ENCODE measurements around the gene OSBPL6. TPM values are rescaled to one million over a fixed set of nuclear protein-coding genes. Genes with fewer than 3 reads are reported as not detected.
A peak's percentile ranks its signal among the peaks of the same experiment; 100 is the strongest.
"Not testable (repeated sequence)": the region's sequence is repeated elsewhere in the genome, so short reads cannot be mapped to it uniquely, and the experiment has no call there.

OSBPL6 gene
- total RNA-seq, 4 donors from 2014 or later = 1.8 to 6.1 (median 3.4) TPM

DNA sequence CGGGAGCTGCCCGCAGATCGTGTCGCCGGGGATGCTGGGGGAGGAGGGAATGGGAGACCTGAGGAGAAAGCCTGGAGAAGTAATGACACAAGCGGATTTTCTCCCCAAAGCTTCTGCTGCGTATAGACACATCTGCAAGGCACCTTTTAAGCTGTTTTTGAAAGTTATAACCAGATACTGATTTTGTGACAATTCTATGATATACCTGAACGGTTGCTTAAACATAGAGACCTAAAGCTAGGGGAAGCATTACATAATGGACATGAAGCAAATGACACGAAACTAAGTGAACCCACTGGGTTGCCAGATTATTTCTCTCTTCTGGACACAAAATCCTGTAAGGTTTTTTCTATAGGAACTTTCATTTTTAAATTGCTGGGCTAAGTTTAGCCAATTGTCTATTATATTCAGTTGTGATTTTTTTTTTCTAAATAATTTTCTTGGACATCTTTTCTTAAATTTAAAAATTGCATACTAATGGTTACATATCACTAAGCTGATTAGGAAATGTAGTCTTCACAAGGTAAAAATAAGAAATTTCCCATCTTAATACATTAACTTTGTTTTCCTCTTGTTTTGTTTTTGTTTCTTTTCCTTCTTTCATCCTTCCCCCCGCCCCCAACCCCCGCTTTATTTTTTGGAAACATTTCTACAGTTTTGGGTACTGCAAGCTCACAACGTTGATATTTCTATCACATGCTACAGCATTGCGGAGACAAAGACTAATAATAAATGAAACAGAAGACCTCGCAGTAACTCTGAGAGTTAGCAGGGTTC lies 1.3 kb downstream of the OSBPL6 start:
- intact Hi-C loops (cut with DNase I) = no loop called here
- 32 to 35% methylated on average over 9 of the region's 14 CpGs for WGBS, 2 donors
- DNase-seq = no peak
- Histone ChIP-seq H3K4me3 (peak overlapping the region; percentile 71 to 96 (median 76)), H3K36me3 (no peaks in the 10 kb centered on the region), H3K4me1 (peaks cover 0 to 27% (median 4%) of the 10 kb centered on the region in 3 donors), H3K27me3 (peaks cover 0 to 4% (median 0%) of the 10 kb centered on the region in 4 donors), H3K27ac (peak overlapping the region; percentile 78 to 98 (median 93)), H3K9me3 (no peaks in the 10 kb centered on the region)
- TF ChIP-seq, protein P1, sequence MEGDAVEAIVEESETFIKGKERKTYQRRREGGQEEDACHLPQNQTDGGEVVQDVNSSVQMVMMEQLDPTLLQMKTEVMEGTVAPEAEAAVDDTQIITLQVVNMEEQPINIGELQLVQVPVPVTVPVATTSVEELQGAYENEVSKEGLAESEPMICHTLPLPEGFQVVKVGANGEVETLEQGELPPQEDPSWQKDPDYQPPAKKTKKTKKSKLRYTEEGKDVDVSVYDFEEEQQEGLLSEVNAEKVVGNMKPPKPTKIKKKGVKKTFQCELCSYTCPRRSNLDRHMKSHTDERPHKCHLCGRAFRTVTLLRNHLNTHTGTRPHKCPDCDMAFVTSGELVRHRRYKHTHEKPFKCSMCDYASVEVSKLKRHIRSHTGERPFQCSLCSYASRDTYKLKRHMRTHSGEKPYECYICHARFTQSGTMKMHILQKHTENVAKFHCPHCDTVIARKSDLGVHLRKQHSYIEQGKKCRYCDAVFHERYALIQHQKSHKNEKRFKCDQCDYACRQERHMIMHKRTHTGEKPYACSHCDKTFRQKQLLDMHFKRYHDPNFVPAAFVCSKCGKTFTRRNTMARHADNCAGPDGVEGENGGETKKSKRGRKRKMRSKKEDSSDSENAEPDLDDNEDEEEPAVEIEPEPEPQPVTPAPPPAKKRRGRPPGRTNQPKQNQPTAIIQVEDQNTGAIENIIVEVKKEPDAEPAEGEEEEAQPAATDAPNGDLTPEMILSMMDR (IDR thresholded peaks at IDR 0.05) = no peak
- no peak for TF ChIP-seq POLR2A (IDR thresholded peaks at IDR 0.05)

GRCh38 chr2:178197791-178198190 lies 3.5 kb downstream of the OSBPL6 start:
- no peak for TF ChIP-seq POLR2A (IDR thresholded peaks at IDR 0.05)
- TF ChIP-seq, protein P1 (IDR thresholded peaks at IDR 0.05) = no peak
- Histone ChIP-seq H3K9me3 (no peaks in the 10 kb centered on the region), H3K27ac (no peak overlapping the region), H3K4me1 (peaks cover 0 to 23% (median 4%) of the 10 kb centered on the region in 3 donors), H3K4me3 (no peak overlapping the region), H3K27me3 (peaks cover 0 to 4% (median 0%) of the 10 kb centered on the region in 4 donors), H3K36me3 (no peaks in the 10 kb centered on the region)
- no peak for DNase-seq
- intact Hi-C loops (cut with DNase I) = no loop called here
- WGBS, 2 donors = 72 to 89% methylated on average over 1 of the region's 1 CpG

DNA sequence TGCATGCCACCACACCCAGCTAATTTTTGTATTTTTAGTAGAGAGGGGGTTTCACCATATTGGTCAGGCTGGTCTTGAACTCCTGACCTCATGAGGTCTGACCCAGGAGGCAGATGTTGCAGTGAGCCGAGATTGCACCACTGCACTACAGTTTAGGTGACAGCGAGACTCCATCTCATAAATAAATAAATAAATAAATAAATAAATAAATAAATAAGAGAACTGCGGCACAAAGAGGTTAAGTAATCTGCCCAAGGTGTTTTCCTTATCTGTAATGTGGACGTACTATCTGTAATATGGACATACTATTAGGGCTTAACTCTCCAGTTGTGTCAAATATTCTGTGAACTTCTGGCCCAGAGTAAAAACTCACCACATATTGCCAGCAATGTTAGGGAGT lies 4.1 kb downstream of the OSBPL6 start:
- H3K4me1 ChIP-seq = peaks cover 0 to 17% (median 0%) of the 10 kb centered on the region in 3 donors
- DNase-seq; H3K9me3 ChIP-seq; H3K27ac ChIP-seq; H3K36me3 ChIP-seq; intact Hi-C loops (cut with DNase I); H3K27me3 ChIP-seq; H3K4me3 ChIP-seq: not testable (repeated sequence)
- WGBS, 2 donors = 93% methylated on average over 4 of the region's 4 CpGs

- Histone ChIP-seq H3K27me3 (no peaks in the 10 kb centered on the region), H3K9me3 (no peaks in the 10 kb centered on the region), H3K4me1 (peaks cover 0 to 11% (median 0%) of the 10 kb centered on the region in 3 donors), H3K36me3 (no peaks in the 10 kb centered on the region), H3K4me3 (no peak overlapping the region), H3K27ac (no peak overlapping the region)
- intact Hi-C loops (cut with DNase I) = no loop called here
- TF ChIP-seq POLR2A (IDR thresholded peaks at IDR 0.05) = no peak
- TF ChIP-seq, protein P1 (IDR thresholded peaks at IDR 0.05) = no peak
- 71 to 86% methylated on average over 1 of the region's 1 CpG for WGBS, 2 donors
- no peak for DNase-seq
Observed at GRCh38 chr2:178199334-178199733, 5.0 kb downstream of the OSBPL6 start.

- Histone ChIP-seq H3K27ac (no peak overlapping the region), H3K4me3 (no peak overlapping the region), H3K27me3 (no peaks in the 10 kb centered on the region), H3K36me3 (no peaks in the 10 kb centered on the region), H3K9me3 (no peaks in the 10 kb centered on the region), H3K4me1 (peaks cover 0 to 7% (median 0%) of the 10 kb centered on the region in 3 donors)
- no peak for DNase-seq
- WGBS, 2 donors = 79 to 81% methylated on average over 1 of the region's 1 CpG
- intact Hi-C loops (cut with DNase I) = no loop called here
- TF ChIP-seq POLR2A (IDR thresholded peaks at IDR 0.05) = no peak
- TF ChIP-seq, protein P1 (IDR thresholded peaks at IDR 0.05) = no peak
Observed at GRCh38 chr2:178200331-178200730, 6.0 kb downstream of the OSBPL6 start.

Data from esophagus squamous epithelium (tissue), 5 donors.